ENCODE measurements around the gene TECPR1. TPM values are rescaled to one million over a fixed set of nuclear protein-coding genes. Genes with fewer than 3 reads are reported as not detected.

The TECPR1 gene
- total and polyA plus RNA-seq, 2 donors (not counting 1 experiment from before 2014, with no cell fraction given), result 20.9 to 52.2 TPM

DNA sequence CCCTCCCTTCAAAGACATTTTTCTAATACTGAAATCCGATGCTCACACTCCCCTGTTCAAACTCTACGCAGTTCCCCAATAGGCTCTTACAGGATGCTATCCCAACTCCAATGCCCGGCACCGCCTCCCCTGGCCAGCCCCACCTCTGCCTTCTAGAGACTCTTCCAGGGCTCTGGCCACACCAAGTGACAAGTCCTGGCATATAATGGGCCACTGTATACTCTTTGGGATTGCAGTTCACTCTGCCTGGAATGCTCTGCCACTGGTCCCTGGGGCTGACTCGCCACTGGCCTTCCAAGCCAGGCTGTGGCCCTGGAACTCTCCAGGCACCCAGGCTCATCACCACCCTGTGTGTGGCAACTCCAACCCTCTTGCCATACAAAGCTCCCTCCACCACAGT, 26.4 kb upstream of the TECPR1 start:
- 95% methylated on average over 5 of the region's 5 CpGs for WGBS (ENCODE audit: insufficient coverage)
- no peak overlapping the region for H3K27ac Mint-ChIP-seq

DNA sequence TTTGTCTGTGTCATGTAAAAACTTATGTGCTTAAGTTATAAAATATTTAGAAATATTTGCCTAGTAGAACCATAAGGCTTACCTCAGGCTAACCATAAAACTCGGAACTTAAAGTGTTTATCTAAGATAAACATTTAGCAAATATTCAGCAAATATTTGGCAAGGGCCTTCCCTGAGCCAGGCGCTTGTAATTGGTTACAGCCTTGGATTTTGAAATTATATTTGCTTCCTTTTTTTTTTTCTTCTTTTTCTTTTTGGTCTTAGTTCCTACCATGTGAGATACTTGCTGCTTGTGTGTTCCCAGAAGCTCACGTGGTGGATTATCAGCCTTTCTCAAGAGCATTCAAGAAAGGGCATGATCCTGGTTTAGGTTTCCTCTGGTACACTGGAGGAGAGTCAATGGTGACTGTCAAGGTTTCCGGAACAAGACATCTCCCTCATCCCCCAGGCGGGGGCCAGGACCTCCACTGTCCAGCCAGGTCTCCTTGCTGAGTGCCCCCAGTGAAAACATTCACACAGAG, 24.3 kb upstream of the TECPR1 start:
- peaks cover 4 to 15% of the 10 kb centered on the region in 2 donors for H3K4me1 ChIP-seq (ENCODE audit: control insufficient read depth in 2 of 2, insufficient read depth in 2 of 2, low read length in 2 of 2)
- no peak for TF ChIP-seq CTCF (IDR thresholded peaks at IDR 0.05)
- TF ChIP-seq EZH2 (IDR thresholded peaks at IDR 0.05; ENCODE audit: borderline replicate concordance, insufficient read depth, low read depth, low read length, poor library complexity, severe bottlenecking), result no peak
- no peak overlapping the region for H3K4me2 ChIP-seq (replicated peaks; ENCODE audit: low read depth, low read length, poor library complexity, severe bottlenecking)
- H3K4me3 ChIP-seq (ENCODE audit: control extremely low read depth in 1 of 5, extremely low read depth in 1 of 5, insufficient read depth in 1 of 5, low read depth in 2 of 5, low read length in 4 of 5), result no peak overlapping the region
- H3K27me3 ChIP-seq (replicated peaks in 1 of 4; ENCODE audit: control extremely low read depth in 1 of 4, control insufficient read depth in 3 of 4, insufficient read depth in 4 of 4, low read length in 3 of 4), result no peaks in the 10 kb centered on the region
- H4K20me1 ChIP-seq (ENCODE audit: control insufficient read depth, insufficient read depth, low read length, poor library complexity, severe bottlenecking), result no peaks in the 10 kb centered on the region
- no peaks in the 10 kb centered on the region for H3K79me2 ChIP-seq (ENCODE audit: control insufficient read depth, insufficient read depth, low read length)
- no peak overlapping the region for H2AFZ ChIP-seq (ENCODE audit: insufficient read depth, low read depth, low read length, poor library complexity, severe bottlenecking)
- ChIA-PET CTCF (no interaction called here), POLR2A (no interaction called here)
- H3K9ac ChIP-seq (ENCODE audit: low read length), result no peak overlapping the region
- H3K9me3 ChIP-seq (ENCODE audit: control extremely low read depth in 1 of 3, control insufficient read depth in 2 of 3, insufficient read depth in 1 of 3, low read length in 2 of 3), result no peaks in the 10 kb centered on the region
- WGBS (ENCODE audit: insufficient coverage), result no CpG with 5 or more reads among the region's 5 CpGs
- intact Hi-C loops (cut with micrococcal nuclease), result no loop called here
- H3K27ac ChIP-seq (ENCODE audit: low read length in 2 of 2), result no peak overlapping the region
- H3K36me3 ChIP-seq (replicated peaks in 1 of 2; ENCODE audit: control extremely low read depth in 1 of 2, control insufficient read depth in 1 of 2, extremely low read depth in 1 of 2, insufficient read depth in 2 of 2, low read length in 1 of 2), result no peaks in the 10 kb centered on the region
- no peaks in the 10 kb centered on the region for H3K9me3 Mint-ChIP-seq (ENCODE audit: insufficient read depth)
- no peak overlapping the region for H3K4me3 Mint-ChIP-seq
- H3K27me3 Mint-ChIP-seq, result no peaks in the 10 kb centered on the region
- H3K27ac Mint-ChIP-seq, result no peak overlapping the region
- peaks cover 13% of the 10 kb centered on the region for H3K4me1 Mint-ChIP-seq
- ATAC-seq (ENCODE audit: low read depth) (no peak), DNase-seq (no peak)

More for the DNA sequence above, 26.4 kb upstream of the TECPR1 start:
- Histone ChIP-seq H3K4me1 (ENCODE audit: control insufficient read depth in 2 of 2, insufficient read depth in 2 of 2, low read length in 2 of 2) (peaks cover 17 to 30% of the 10 kb centered on the region in 2 donors), H3K27ac (ENCODE audit: low read length in 2 of 2) (no peak overlapping the region), H3K27me3 (replicated peaks in 1 of 4; ENCODE audit: control extremely low read depth in 1 of 4, control insufficient read depth in 3 of 4, insufficient read depth in 4 of 4, low read length in 3 of 4) (no peaks in the 10 kb centered on the region), H3K79me2 (ENCODE audit: control insufficient read depth, insufficient read depth, low read length) (peaks cover 13% of the 10 kb centered on the region), H3K9me3 (ENCODE audit: control extremely low read depth in 1 of 3, control insufficient read depth in 2 of 3, insufficient read depth in 1 of 3, low read length in 2 of 3) (no peaks in the 10 kb centered on the region), H3K4me2 (replicated peaks; ENCODE audit: low read depth, low read length, poor library complexity, severe bottlenecking) (no peak overlapping the region), H3K36me3 (replicated peaks in 1 of 2; ENCODE audit: control extremely low read depth in 1 of 2, control insufficient read depth in 1 of 2, extremely low read depth in 1 of 2, insufficient read depth in 2 of 2, low read length in 1 of 2) (no peaks in the 10 kb centered on the region), H2AFZ (ENCODE audit: insufficient read depth, low read depth, low read length, poor library complexity, severe bottlenecking) (no peak overlapping the region), H4K20me1 (ENCODE audit: control insufficient read depth, insufficient read depth, low read length, poor library complexity, severe bottlenecking) (peaks cover 3% of the 10 kb centered on the region), H3K4me3 (ENCODE audit: control extremely low read depth in 1 of 5, extremely low read depth in 1 of 5, insufficient read depth in 1 of 5, low read depth in 2 of 5, low read length in 4 of 5) (no peak overlapping the region), H3K9ac (ENCODE audit: low read length) (no peak overlapping the region)
- ChIA-PET CTCF (interaction anchor here (1.7 kb wide), 1 partner anchor 38 kb away, joined by 3 read pairs; no protein-coding TSS in a partner anchor), POLR2A (interaction anchor here (0.7 kb wide), 1 partner anchor 58 kb away, joined by 3 read pairs; no protein-coding TSS in a partner anchor)
- Mint-ChIP-seq H3K9me3 (ENCODE audit: insufficient read depth) (no peaks in the 10 kb centered on the region), H3K4me1 (peaks cover 26% of the 10 kb centered on the region), H3K4me3 (no peak overlapping the region), H3K27me3 (no peaks in the 10 kb centered on the region)
- TF ChIP-seq CTCF (IDR thresholded peaks at IDR 0.05), result no peak
- TF ChIP-seq EZH2 (IDR thresholded peaks at IDR 0.05; ENCODE audit: borderline replicate concordance, insufficient read depth, low read depth, low read length, poor library complexity, severe bottlenecking), result no peak
- ATAC-seq (ENCODE audit: low read depth) (no peak), DNase-seq (no peak)
- intact Hi-C loops (cut with micrococcal nuclease), result no loop called here

All from B cell (primary cell).